Activated CD4-positive, CD25-positive, alpha-beta regulatory T cell treated with anti-CD3 and anti-CD28 coated beads, Interleukin-2, amount 50 U/mL, for 72 hours (primary cell): ENCODE results near the gene FOXJ3.
A peak's percentile ranks its signal among the peaks of the same experiment; 100 is the strongest.

Source experiments
- DNase-seq: peaks from one replicate; pipeline ENCODE4 v3.0.0; 2021

Gene FOXJ3

GRCh38 chr1:42183210-42183956 is 151.7 kb downstream of the FOXJ3 start:
- no peak for DNase-seq

GRCh38 chr1:42181687-42182086 is 153.3 kb downstream of the FOXJ3 start:
- DNase-seq, result no peak

GRCh38 chr1:42179900-42180329 is 155.1 kb downstream of the FOXJ3 start:
- no peak for DNase-seq

GRCh38 chr1:42179275-42179674 is 155.8 kb downstream of the FOXJ3 start:
- DNase-seq, result no peak

GRCh38 chr1:42178249-42178648 is 156.8 kb downstream of the FOXJ3 start:
- no peak for DNase-seq

GRCh38 chr1:42177541-42177981 is 157.5 kb downstream of the FOXJ3 start:
- no peak for DNase-seq

GRCh38 chr1:42176902-42177519 is 158.0 kb downstream of the FOXJ3 start:
- no peak for DNase-seq

- DNase-seq, result no peak
Measured at GRCh38 chr1:42175314-42176054, 159.6 kb downstream of the FOXJ3 start.

- DNase-seq, result no peak
Measured at GRCh38 chr1:42173961-42174735, 160.9 kb downstream of the FOXJ3 start.

GRCh38 chr1:42173155-42173933 is 161.7 kb downstream of the FOXJ3 start:
- peak; percentile 71 for DNase-seq

GRCh38 chr1:42172381-42173133 is 162.5 kb downstream of the FOXJ3 start:
- DNase-seq, result no peak

- no peak for DNase-seq
Measured at GRCh38 chr1:42171679-42172266, 163.3 kb downstream of the FOXJ3 start.

GRCh38 chr1:42170779-42171621 is 164.0 kb downstream of the FOXJ3 start:
- DNase-seq, result no peak

GRCh38 chr1:42168763-42169162 is 166.3 kb downstream of the FOXJ3 start:
- no peak for DNase-seq

- DNase-seq, result no peak
Measured at GRCh38 chr1:42168391-42168670, 166.7 kb downstream of the FOXJ3 start.

- peak; percentile 17 for DNase-seq
Measured at GRCh38 chr1:42167611-42168390, 167.2 kb downstream of the FOXJ3 start.

GRCh38 chr1:42165511-42166210 is 169.4 kb downstream of the FOXJ3 start:
- peak; percentile 12 for DNase-seq

- peak; percentile 24 for DNase-seq
Measured at GRCh38 chr1:42164551-42165420, 170.2 kb downstream of the FOXJ3 start, which contains the start of gene GUCA2A. GUCA2A (minus strand) TSS chr1:42164745; CDS start chr1:42164712, 33 bp downstream.
